ENCODE measurements around the gene NLRC5. TPM values are rescaled to one million over a fixed set of nuclear protein-coding genes. Genes with fewer than 3 reads are reported as not detected.

NLRC5 gene
- total and polyA plus RNA-seq, 9 of the 15 experiments (the other 6 are each of a cell fraction or from before 2014, with no cell fraction given): 0.59 to 0.71 TPM; not detected in 7

DNA sequence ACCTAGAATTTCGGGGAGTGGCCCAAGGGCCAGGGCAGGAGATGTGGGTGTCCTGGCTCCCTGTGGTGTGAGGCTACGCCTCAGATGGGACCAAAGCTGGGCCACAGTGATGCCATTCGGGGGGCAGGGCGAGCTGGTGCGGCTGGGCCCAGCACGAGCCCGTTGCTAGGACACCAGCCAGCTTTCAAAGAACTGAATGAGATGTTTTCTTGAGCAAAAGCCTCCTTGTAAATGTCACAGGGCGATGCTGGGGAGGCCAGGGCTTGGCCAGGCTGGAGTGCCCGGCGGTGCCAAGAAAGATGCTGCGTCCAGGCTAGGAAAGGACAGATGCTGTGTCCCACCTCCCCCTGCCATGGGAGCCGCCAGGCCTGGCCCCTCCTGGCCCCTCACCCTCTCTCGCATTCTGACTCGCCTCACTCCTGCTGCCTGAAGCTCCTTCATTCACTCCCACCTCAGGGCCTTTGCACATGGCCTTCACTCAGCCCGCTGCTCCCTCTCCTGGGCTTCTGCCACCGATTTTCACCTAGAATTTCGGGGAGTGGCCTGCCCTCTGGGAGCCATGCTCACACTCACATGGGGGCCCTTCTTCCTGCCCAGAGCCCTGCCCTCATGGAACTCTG, 142.1 kb downstream of the NLRC5 start:
- no peak overlapping the region for H3K27ac ChIP-seq (ENCODE audit: extremely low read depth, low read depth, low read length)
- peaks cover 2 to 3% of the 10 kb centered on the region in 2 experiments; a peak in 4 of 5 replicates for H3K4me1 ChIP-seq (replicated peaks in 1 of 2; ENCODE audit: control insufficient read depth in 2 of 2, insufficient read depth in 2 of 2, low read length in 2 of 2)
- in situ Hi-C loops (cut with MboI): no loop called here
- DNase-seq (ENCODE audit: extremely low read depth in 1 of 4, low spot score in 3 of 4) (no peak), ATAC-seq (no peak), FAIRE-seq (no peak)
- H3K27me3 ChIP-seq (ENCODE audit: control insufficient read depth in 2 of 2, insufficient read depth in 2 of 2, low read length in 2 of 2): no peaks in the 10 kb centered on the region
- H3K9me3 ChIP-seq (replicated peaks; ENCODE audit: control insufficient read depth, insufficient read depth, low read depth, low read length): no peaks in the 10 kb centered on the region
- no peaks in the 10 kb centered on the region for H3K79me2 ChIP-seq (ENCODE audit: control insufficient read depth, insufficient read depth, low read length)
- H3K4me3 ChIP-seq: no peak overlapping the region
- 40% methylated on average over 15 of the region's 17 CpGs for WGBS (ENCODE audit: insufficient coverage, low coverage, missing lambda C conversion rate)
- no peaks in the 10 kb centered on the region for H3K9me1 ChIP-seq (ENCODE audit: control insufficient read depth, insufficient read depth, low read length)
- H2AFZ ChIP-seq (ENCODE audit: low read depth, low read length): no peak overlapping the region
- intact Hi-C loops (cut with micrococcal nuclease): no loop called here
- CTCF ChIA-PET (ENCODE audit: low intra/inter-chr PET ratio): no interaction called here
- POLR2A ChIA-PET: interaction anchor here (0.5 to 1.7 kb wide), 3 partner anchors 10 to 16 kb away, joined by 3 to 4 read pairs (median 3); no protein-coding TSS in a partner anchor
- H3K36me3 ChIP-seq (ENCODE audit: control insufficient read depth, insufficient read depth, low read length): no peaks in the 10 kb centered on the region
- 0 out of 4 replicates have a peak overlapping the region, but pooled peaks of 1 of the 2 experiments have one; percentile 5 for H3K9ac ChIP-seq (ENCODE audit: insufficient read depth in 1 of 2, low read depth in 2 of 2, low read length in 2 of 2)
- no peak overlapping the region for H3K4me2 ChIP-seq (ENCODE audit: insufficient read depth, low read length)
- BruUV-seq (replicated peaks): no TSS peak
- no peak for TF ChIP-seq ZNF444 (CRISPR knock-in tag; IDR thresholded peaks at IDR 0.05)
- TF ChIP-seq RBM25 (IDR thresholded peaks at IDR 0.05; ENCODE audit: low read depth, low read length, severe bottlenecking): peak; percentile 13
- no peaks in the 10 kb centered on the region for H4K20me1 ChIP-seq (replicated peaks; ENCODE audit: control insufficient read depth, insufficient read depth, low read length)

GRCh38 chr16:57132470-57132869, 143.1 kb downstream of the NLRC5 start:
- Histone ChIP-seq H3K4me3 (no peak overlapping the region), H3K79me2 (ENCODE audit: control insufficient read depth, insufficient read depth, low read length) (no peaks in the 10 kb centered on the region), H3K9me3 (replicated peaks; ENCODE audit: control insufficient read depth, insufficient read depth, low read depth, low read length) (no peaks in the 10 kb centered on the region), H3K9ac (ENCODE audit: insufficient read depth in 1 of 2, low read depth in 2 of 2, low read length in 2 of 2) (no peak overlapping the region; a peak in 2 of 4 replicates), H2AFZ (ENCODE audit: low read depth, low read length) (no peak overlapping the region), H4K20me1 (replicated peaks; ENCODE audit: control insufficient read depth, insufficient read depth, low read length) (0 out of 2 replicates have a peak, but pooled peaks cover 3% of the 10 kb centered on the region), H3K27ac (ENCODE audit: extremely low read depth, low read depth, low read length) (no peak overlapping the region), H3K9me1 (ENCODE audit: control insufficient read depth, insufficient read depth, low read length) (no peaks in the 10 kb centered on the region), H3K27me3 (ENCODE audit: control insufficient read depth in 2 of 2, insufficient read depth in 2 of 2, low read length in 2 of 2) (no peaks in the 10 kb centered on the region), H3K4me1 (replicated peaks in 1 of 2; ENCODE audit: control insufficient read depth in 2 of 2, insufficient read depth in 2 of 2, low read length in 2 of 2) (peaks cover under 1 to 5% of the 10 kb centered on the region in 2 experiments; a peak in 4 of 5 replicates), H3K4me2 (ENCODE audit: insufficient read depth, low read length) (no peak overlapping the region), H3K36me3 (ENCODE audit: control insufficient read depth, insufficient read depth, low read length) (no peaks in the 10 kb centered on the region)
- WGBS (ENCODE audit: insufficient coverage, low coverage, missing lambda C conversion rate): 44% methylated on average over 1 of the region's 1 CpG
- TF ChIP-seq HLTF (IDR thresholded peaks at IDR 0.05) (no peak), NUFIP1 (IDR thresholded peaks at IDR 0.05; ENCODE audit: partially characterized antibody) (no peak), ZNF121 (CRISPR knock-in tag; conservative IDR thresholded peaks at IDR 0.05) (no peak), TRIM28 (IDR thresholded peaks at IDR 0.05) (no peak)
- CTCF ChIA-PET (ENCODE audit: low intra/inter-chr PET ratio): no interaction called here
- in situ Hi-C loops (cut with MboI): no loop called here
- FAIRE-seq (no peak), DNase-seq (ENCODE audit: extremely low read depth in 1 of 4, low spot score in 3 of 4) (no peak), ATAC-seq (no peak)
- no TSS peak for BruUV-seq (replicated peaks)
- intact Hi-C loops (cut with micrococcal nuclease): no loop called here
- POLR2A ChIA-PET: interaction anchor here (1.7 kb wide), 2 partner anchors 9 to 12 kb away, joined by 3 to 4 read pairs; no protein-coding TSS in a partner anchor
